Skeletal muscle satellite cell (primary cell): ENCODE measurements around the gene SMIM13.

Experiments used
- H3K27me3 ChIP-seq: 2 replicates; pipeline ENCODE4 v1.7.0; 2013; ENCODE audit warnings: low read length; ENCODE audit not compliant: control insufficient read depth, insufficient read depth
- H3K36me3 ChIP-seq: 2 replicates; pipeline ENCODE4 v1.7.0; 2013; ENCODE audit warnings: mild to moderate bottlenecking, control low read depth, low read length; ENCODE audit not compliant: insufficient read depth
- H3K4me1 ChIP-seq: 2 replicates; pipeline ENCODE4 v1.7.0; 2013; ENCODE audit warnings: low read length; ENCODE audit not compliant: control insufficient read depth, insufficient read depth
- H3K4me2 ChIP-seq: 2 replicates; pipeline ENCODE4 v1.7.0; 2013; ENCODE audit warnings: mild to moderate bottlenecking, low read length
- H3K4me3 ChIP-seq: 2 replicates; pipeline ENCODE4 v1.7.0; 2013; ENCODE audit warnings: low read length
- H3K9ac ChIP-seq: 2 replicates; pipeline ENCODE4 v1.7.0; 2013; ENCODE audit warnings: mild to moderate bottlenecking, low read depth, low read length, moderate library complexity
- H3K9me3 ChIP-seq: replicated peaks from 2 replicates; pipeline ENCODE4 v1.7.0; 2013; ENCODE audit warnings: mild to moderate bottlenecking, control low read depth, low read length

Gene SMIM13

GRCh38 chr6:11064836-11065235 lies 28.8 kb upstream of the SMIM13 start:
- Histone ChIP-seq H3K4me2 (no peak overlapping the region), H3K4me1 (no peaks in the 10 kb centered on the region), H3K27me3 (peaks cover 11% of the 10 kb centered on the region), H3K9me3 (no peaks in the 10 kb centered on the region), H3K36me3 (no peaks in the 10 kb centered on the region), H3K4me3 (no peak overlapping the region), H3K9ac (no peak overlapping the region)

GRCh38 chr6:11065436-11066202 lies 28.0 kb upstream of the SMIM13 start:
- H3K4me1 ChIP-seq: no peaks in the 10 kb centered on the region
- no peak overlapping the region for H3K9ac ChIP-seq
- no peaks in the 10 kb centered on the region for H3K36me3 ChIP-seq
- no peaks in the 10 kb centered on the region for H3K9me3 ChIP-seq
- peaks cover 11% of the 10 kb centered on the region for H3K27me3 ChIP-seq
- H3K4me3 ChIP-seq: no peak overlapping the region
- no peak overlapping the region for H3K4me2 ChIP-seq

- H3K4me3 ChIP-seq: no peak overlapping the region
- no peaks in the 10 kb centered on the region for H3K9me3 ChIP-seq
- peaks cover 11% of the 10 kb centered on the region for H3K27me3 ChIP-seq
- H3K4me1 ChIP-seq: no peaks in the 10 kb centered on the region
- no peak overlapping the region for H3K4me2 ChIP-seq
- no peak overlapping the region for H3K9ac ChIP-seq
- H3K36me3 ChIP-seq: no peaks in the 10 kb centered on the region
Measured at GRCh38 chr6:11066505-11067347, 26.9 kb upstream of the SMIM13 start.

GRCh38 chr6:11067348-11067747 lies 26.3 kb upstream of the SMIM13 start:
- H3K27me3 ChIP-seq: peaks cover 11% of the 10 kb centered on the region
- H3K4me1 ChIP-seq: no peaks in the 10 kb centered on the region
- H3K4me3 ChIP-seq: no peak overlapping the region
- no peaks in the 10 kb centered on the region for H3K9me3 ChIP-seq
- no peak overlapping the region for H3K4me2 ChIP-seq
- H3K9ac ChIP-seq: no peak overlapping the region
- no peaks in the 10 kb centered on the region for H3K36me3 ChIP-seq

GRCh38 chr6:11069760-11070159 lies 23.9 kb upstream of the SMIM13 start:
- no peaks in the 10 kb centered on the region for H3K4me1 ChIP-seq

GRCh38 chr6:11072101-11072500 lies 21.5 kb upstream of the SMIM13 start:
- no peak overlapping the region for H3K4me3 ChIP-seq
- no peaks in the 10 kb centered on the region for H3K4me1 ChIP-seq
- H3K4me2 ChIP-seq: no peak overlapping the region
- no peaks in the 10 kb centered on the region for H3K36me3 ChIP-seq
- H3K9me3 ChIP-seq: no peaks in the 10 kb centered on the region
- no peak overlapping the region for H3K9ac ChIP-seq
- peaks cover 2% of the 10 kb centered on the region for H3K27me3 ChIP-seq

More at GRCh38 chr6:11069760-11070159, 23.9 kb upstream of the SMIM13 start:
- Histone ChIP-seq H3K9me3 (no peaks in the 10 kb centered on the region), H3K9ac (no peak overlapping the region), H3K4me3 (no peak overlapping the region), H3K36me3 (no peaks in the 10 kb centered on the region), H3K27me3 (peaks cover 5% of the 10 kb centered on the region), H3K4me2 (no peak overlapping the region)

- Histone ChIP-seq H3K4me2 (no peak overlapping the region), H3K4me1 (no peaks in the 10 kb centered on the region), H3K4me3 (no peak overlapping the region), H3K36me3 (no peaks in the 10 kb centered on the region), H3K9ac (no peak overlapping the region), H3K9me3 (no peaks in the 10 kb centered on the region), H3K27me3 (no peaks in the 10 kb centered on the region)
Measured at GRCh38 chr6:11076540-11076939, 17.1 kb upstream of the SMIM13 start.

- Histone ChIP-seq H3K4me3 (no peak overlapping the region), H3K36me3 (no peaks in the 10 kb centered on the region), H3K4me2 (no peak overlapping the region), H3K4me1 (peaks cover 3% of the 10 kb centered on the region), H3K9me3 (no peaks in the 10 kb centered on the region), H3K9ac (no peak overlapping the region), H3K27me3 (no peaks in the 10 kb centered on the region)
Measured at GRCh38 chr6:11078266-11078665, 15.4 kb upstream of the SMIM13 start.

GRCh38 chr6:11080296-11080695 lies 13.3 kb upstream of the SMIM13 start:
- no peaks in the 10 kb centered on the region for H3K36me3 ChIP-seq
- peaks cover 11% of the 10 kb centered on the region for H3K4me1 ChIP-seq
- no peak overlapping the region for H3K4me2 ChIP-seq
- no peak overlapping the region for H3K9ac ChIP-seq
- no peak overlapping the region for H3K4me3 ChIP-seq
- no peaks in the 10 kb centered on the region for H3K27me3 ChIP-seq
- no peaks in the 10 kb centered on the region for H3K9me3 ChIP-seq

- peak overlapping the region; percentile 22 for H3K4me2 ChIP-seq
- no peak overlapping the region for H3K4me3 ChIP-seq
- H3K27me3 ChIP-seq: no peaks in the 10 kb centered on the region
- H3K9me3 ChIP-seq: no peaks in the 10 kb centered on the region
- H3K36me3 ChIP-seq: no peaks in the 10 kb centered on the region
- H3K4me1 ChIP-seq: peaks cover 11% of the 10 kb centered on the region
- no peak overlapping the region for H3K9ac ChIP-seq
Measured at GRCh38 chr6:11083491-11083890, 10.1 kb upstream of the SMIM13 start.

- Histone ChIP-seq H3K4me2 (peak overlapping the region; percentile 22), H3K36me3 (no peaks in the 10 kb centered on the region), H3K4me1 (peaks cover 11% of the 10 kb centered on the region)
Measured at GRCh38 chr6:11083956-11084355, 9.7 kb upstream of the SMIM13 start.

More at GRCh38 chr6:11083956-11084355, 9.7 kb upstream of the SMIM13 start:
- H3K9me3 ChIP-seq: no peaks in the 10 kb centered on the region
- H3K9ac ChIP-seq: no peak overlapping the region
- H3K27me3 ChIP-seq: no peaks in the 10 kb centered on the region
- no peak overlapping the region for H3K4me3 ChIP-seq
